Urinary bladder (tissue), 4 donors: ENCODE data around the gene MRPL24. TPM values are rescaled to one million over a fixed set of nuclear protein-coding genes. Genes with fewer than 3 reads are reported as not detected.

ENCODE experiments used
- DNase-seq: peaks from one replicate; pipeline ENCODE4 v3.0.0-alpha.2; 2015; ENCODE audit errors: extremely low spot score
- H3K27ac ChIP-seq: one replicate; pipeline ENCODE4 v1.5.1; 2013; ENCODE audit warnings: low read depth, mild to moderate bottlenecking, moderate library complexity
- H3K36me3 ChIP-seq: one replicate; pipeline ENCODE4 v1.6.1; 2013; ENCODE audit warnings: mild to moderate bottlenecking, moderate library complexity; ENCODE audit not compliant: insufficient read depth
- H3K4me1 ChIP-seq: one replicate; pipeline ENCODE4 v1.6.1; 2013; ENCODE audit warnings: mild to moderate bottlenecking, moderate library complexity; ENCODE audit not compliant: insufficient read depth
- H3K4me3 ChIP-seq: one replicate; pipeline ENCODE4 v1.5.1; 2013; ENCODE audit warnings: low read depth, low read length
- WGBS: extraction: QIAGEN DNeasy Blood & Tissue Kit; methylation state at CpG from one replicate; pipeline ENCODE4 v1.1.7; 2013; 5-methylcytosine and 5-hydroxymethylcytosine counted together
- polyA plus RNA-seq: library from polyadenylated mRNA; stranded (reverse); fragments of 200-250 nt; gene quantifications from one replicate; pipeline ENCODE4 v1.2.3, GENCODE V29; 2013
- total RNA-seq: library from RNA; depleted of rRNA; stranded (reverse); fragments of >200 nt; gene quantifications from one replicate; pipeline ENCODE4 v1.2.3, GENCODE V29; 2014
- donor health status: healthy with polysubstance abuse.
- donor health status: healthy.

MRPL24 gene
- total and polyA plus RNA-seq, 2 donors, result 25.8 to 115 TPM

GRCh38 chr1:156751757-156752481, 11.0 kb upstream of the MRPL24 start:
- DNase-seq, result peak; percentile 92
- H3K36me3 ChIP-seq, result no peaks in the 10 kb centered on the region
- H3K27ac ChIP-seq, result peak overlapping the region; percentile 81
- WGBS, result under 1% methylated on average over 67 of the region's 68 CpGs
- peak overlapping the region; percentile 92 for H3K4me3 ChIP-seq
- no peaks in the 10 kb centered on the region for H3K4me1 ChIP-seq

GRCh38 chr1:156751451-156751756, 10.5 kb upstream of the MRPL24 start, which contains the start of gene HDGF:
HDGF (minus strand) TSS chr1:156751675; CDS start chr1:156751429, 246 bp downstream.
- H3K27ac ChIP-seq, result peak within 1 kb of the TSS; percentile 97
- no peaks in the 10 kb centered on the region for H3K36me3 ChIP-seq
- peak within 1 kb of the TSS; percentile 92 for H3K4me3 ChIP-seq
- no peaks in the 10 kb centered on the region for H3K4me1 ChIP-seq
- DNase-seq, result no peak
- under 1% methylated on average over 48 of the region's 48 CpGs for WGBS

GRCh38 chr1:156750711-156751450, 10.0 kb upstream of the MRPL24 start:
- under 1% methylated on average over 64 of the region's 64 CpGs for WGBS
- no peaks in the 10 kb centered on the region for H3K4me1 ChIP-seq
- H3K36me3 ChIP-seq, result no peaks in the 10 kb centered on the region
- H3K4me3 ChIP-seq, result peak overlapping the region; percentile 92
- no peak for DNase-seq
- peak overlapping the region; percentile 97 for H3K27ac ChIP-seq

- Histone ChIP-seq H3K27ac (peak overlapping the region; percentile 97), H3K36me3 (no peaks in the 10 kb centered on the region), H3K4me3 (peak overlapping the region; percentile 92), H3K4me1 (no peaks in the 10 kb centered on the region)
- DNase-seq, result no peak
- 3% methylated on average over 5 of the region's 5 CpGs for WGBS
These were observed 9.3 kb upstream of the MRPL24 start for GRCh38 chr1:156750191-156750672.

GRCh38 chr1:156749419-156750118, 8.7 kb upstream of the MRPL24 start:
- WGBS, result 33% methylated on average over 8 of the region's 8 CpGs
- H3K36me3 ChIP-seq, result no peaks in the 10 kb centered on the region
- DNase-seq, result no peak
- peak overlapping the region; percentile 92 for H3K4me3 ChIP-seq
- H3K27ac ChIP-seq, result peak overlapping the region; percentile 97
- no peaks in the 10 kb centered on the region for H3K4me1 ChIP-seq

- peak overlapping the region; percentile 92 for H3K4me3 ChIP-seq
- WGBS, result 7% methylated on average over 9 of the region's 9 CpGs
- H3K4me1 ChIP-seq, result no peaks in the 10 kb centered on the region
- peak overlapping the region; percentile 97 for H3K27ac ChIP-seq
- DNase-seq, result no peak
- H3K36me3 ChIP-seq, result no peaks in the 10 kb centered on the region
These were observed 8.0 kb upstream of the MRPL24 start for GRCh38 chr1:156748670-156749418.

- Histone ChIP-seq H3K4me3 (peak overlapping the region; percentile 92), H3K4me1 (no peaks in the 10 kb centered on the region), H3K36me3 (no peaks in the 10 kb centered on the region), H3K27ac (peak overlapping the region; percentile 97)
- no peak for DNase-seq
- WGBS, result 8% methylated on average over 8 of the region's 8 CpGs
These were observed 7.1 kb upstream of the MRPL24 start for GRCh38 chr1:156747742-156748669.

GRCh38 chr1:156746728-156747631, 6.1 kb upstream of the MRPL24 start:
- Histone ChIP-seq H3K4me3 (peak overlapping the region; percentile 45), H3K4me1 (no peaks in the 10 kb centered on the region), H3K36me3 (no peaks in the 10 kb centered on the region), H3K27ac (peak overlapping the region; percentile 98)
- WGBS, result 2% methylated on average over 23 of the region's 29 CpGs
- no peak for DNase-seq

GRCh38 chr1:156746406-156746727, 5.5 kb upstream of the MRPL24 start:
- H3K4me1 ChIP-seq, result no peaks in the 10 kb centered on the region
- H3K4me3 ChIP-seq, result peak overlapping the region; percentile 45
- peak overlapping the region; percentile 98 for H3K27ac ChIP-seq
- 44% methylated on average over 9 of the region's 9 CpGs for WGBS
- no peak for DNase-seq
- H3K36me3 ChIP-seq, result no peaks in the 10 kb centered on the region

GRCh38 chr1:156745881-156746280, 5.0 kb upstream of the MRPL24 start:
- Histone ChIP-seq H3K4me1 (no peaks in the 10 kb centered on the region), H3K27ac (no peak overlapping the region), H3K4me3 (no peak overlapping the region), H3K36me3 (no peaks in the 10 kb centered on the region)
- no peak for DNase-seq
- 67% methylated on average over 3 of the region's 3 CpGs for WGBS

GRCh38 chr1:156744786-156745419, 4.0 kb upstream of the MRPL24 start:
- H3K36me3 ChIP-seq, result no peaks in the 10 kb centered on the region
- H3K27ac ChIP-seq, result no peak overlapping the region
- no peak for DNase-seq
- H3K4me1 ChIP-seq, result no peaks in the 10 kb centered on the region
- WGBS, result 85% methylated on average over 14 of the region's 14 CpGs
- H3K4me3 ChIP-seq, result no peak overlapping the region
